ENCODE measurements around the gene C19orf81. TPM values are rescaled to one million over a fixed set of nuclear protein-coding genes. Genes with fewer than 3 reads are reported as not detected.

Gene C19orf81
- polyA plus RNA-seq, 1 donor (not counting 4 experiments of a cell fraction or from before 2014, with no cell fraction given) = not detected

- H3K4me1 ChIP-seq (ENCODE audit: control insufficient read depth, extremely low read depth, insufficient read depth, low read length) = no peaks in the 10 kb centered on the region
- no peaks in the 10 kb centered on the region for H3K9me1 ChIP-seq (ENCODE audit: control insufficient read depth, extremely low read depth, insufficient read depth, low read length)
- H3K9me3 ChIP-seq (ENCODE audit: control insufficient read depth, low read depth, low read length) = no peaks in the 10 kb centered on the region
- H4K20me1 ChIP-seq (ENCODE audit: control insufficient read depth, extremely low read depth, insufficient read depth, low read length) = no peaks in the 10 kb centered on the region
- no peak overlapping the region for H2AFZ ChIP-seq (ENCODE audit: control insufficient read depth, low read length)
- H3K79me2 ChIP-seq (ENCODE audit: control insufficient read depth, insufficient read depth, low read length) = no peaks in the 10 kb centered on the region
- FAIRE-seq = no peak
- no peak overlapping the region for H3K27ac ChIP-seq (ENCODE audit: control insufficient read depth, insufficient read depth, low read length)
- no peaks in the 10 kb centered on the region for H3K36me3 ChIP-seq (ENCODE audit: control insufficient read depth in 2 of 2, extremely low read depth in 1 of 2, insufficient read depth in 2 of 2, low read length in 2 of 2)
- no peak overlapping the region for H3K9ac ChIP-seq (ENCODE audit: control insufficient read depth, extremely low read depth, insufficient read depth, low read length)
- DNase-seq (ENCODE audit: low read depth, low spot score) = no peak
- dilution Hi-C loops (cut with MboI; ENCODE audit: extremely low pct_ligation_motif_present, low sequenced_read_pairs) = no loop called here
- no peak overlapping the region for H3K4me3 ChIP-seq (ENCODE audit: control insufficient read depth in 2 of 3, extremely low read depth in 1 of 3, insufficient read depth in 2 of 3, low read depth in 1 of 3, low read length in 3 of 3)
- no peaks in the 10 kb centered on the region for H3K27me3 ChIP-seq (ENCODE audit: control insufficient read depth, extremely low read depth, insufficient read depth, low read length)
- H3K4me2 ChIP-seq (ENCODE audit: control insufficient read depth, extremely low read depth, insufficient read depth, low read depth, low read length) = no peak overlapping the region
- TF ChIP-seq CTCF (optimal IDR thresholded peaks at IDR 0.05 in 1 of 3, IDR thresholded peaks at IDR 0.05 in 1 of 3, conservative IDR thresholded peaks at IDR 0.05 in 1 of 3; ENCODE audit: extremely low read depth in 1 of 3, insufficient read depth in 2 of 3, low read length in 3 of 3) (no peak), EZH2 (IDR thresholded peaks at IDR 0.05; ENCODE audit: low read length) (no peak)
Observed at GRCh38 chr19:50648659-50649058, 586 bp upstream of the C19orf81 start.

GRCh38 chr19:50651174-50651573, 1.9 kb downstream of the C19orf81 start:
- TF ChIP-seq CTCF (optimal IDR thresholded peaks at IDR 0.05 in 1 of 3, IDR thresholded peaks at IDR 0.05 in 1 of 3, conservative IDR thresholded peaks at IDR 0.05 in 1 of 3; ENCODE audit: extremely low read depth in 1 of 3, insufficient read depth in 2 of 3, low read length in 3 of 3) (no peak), EZH2 (IDR thresholded peaks at IDR 0.05; ENCODE audit: low read length) (no peak)
- no peak overlapping the region for H3K27ac ChIP-seq (ENCODE audit: control insufficient read depth, insufficient read depth, low read length)
- no peaks in the 10 kb centered on the region for H3K79me2 ChIP-seq (ENCODE audit: control insufficient read depth, insufficient read depth, low read length)
- no peak overlapping the region for H3K4me3 ChIP-seq (ENCODE audit: control insufficient read depth in 2 of 3, extremely low read depth in 1 of 3, insufficient read depth in 2 of 3, low read depth in 1 of 3, low read length in 3 of 3)
- H4K20me1 ChIP-seq (ENCODE audit: control insufficient read depth, extremely low read depth, insufficient read depth, low read length) = no peaks in the 10 kb centered on the region
- dilution Hi-C loops (cut with MboI; ENCODE audit: extremely low pct_ligation_motif_present, low sequenced_read_pairs) = no loop called here
- no peaks in the 10 kb centered on the region for H3K27me3 ChIP-seq (ENCODE audit: control insufficient read depth, extremely low read depth, insufficient read depth, low read length)
- H3K4me1 ChIP-seq (ENCODE audit: control insufficient read depth, extremely low read depth, insufficient read depth, low read length) = no peaks in the 10 kb centered on the region
- no peak overlapping the region for H3K9ac ChIP-seq (ENCODE audit: control insufficient read depth, extremely low read depth, insufficient read depth, low read length)
- no peak overlapping the region for H3K4me2 ChIP-seq (ENCODE audit: control insufficient read depth, extremely low read depth, insufficient read depth, low read depth, low read length)
- FAIRE-seq = no peak
- no peak overlapping the region for H2AFZ ChIP-seq (ENCODE audit: control insufficient read depth, low read length)
- no peaks in the 10 kb centered on the region for H3K36me3 ChIP-seq (ENCODE audit: control insufficient read depth in 2 of 2, extremely low read depth in 1 of 2, insufficient read depth in 2 of 2, low read length in 2 of 2)
- H3K9me1 ChIP-seq (ENCODE audit: control insufficient read depth, extremely low read depth, insufficient read depth, low read length) = no peaks in the 10 kb centered on the region
- no peak for DNase-seq (ENCODE audit: low read depth, low spot score)
- no peaks in the 10 kb centered on the region for H3K9me3 ChIP-seq (ENCODE audit: control insufficient read depth, low read depth, low read length)
